ENCODE results near the gene RNF213. TPM values are rescaled to one million over a fixed set of nuclear protein-coding genes. Genes with fewer than 3 reads are reported as not detected.

RNF213 gene
- total RNA-seq, 1 donor from 2014 or later, result 25.6 TPM

DNA sequence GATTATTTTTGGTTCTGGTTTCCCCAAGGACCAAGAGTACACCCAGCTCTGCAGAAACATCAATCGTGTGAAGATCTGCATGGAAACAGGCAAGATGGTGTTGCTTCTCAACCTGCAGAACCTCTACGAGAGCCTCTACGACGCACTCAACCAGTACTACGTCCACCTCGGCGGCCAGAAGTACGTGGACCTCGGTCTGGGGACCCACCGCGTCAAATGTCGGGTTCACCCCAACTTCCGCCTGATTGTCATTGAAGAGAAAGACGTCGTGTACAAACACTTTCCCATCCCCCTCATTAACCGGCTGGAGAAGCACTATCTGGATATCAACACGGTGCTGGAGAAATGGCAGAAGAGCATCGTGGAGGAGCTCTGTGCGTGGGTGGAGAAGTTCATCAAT lies 86.9 kb downstream of the RNF213 start:
- Histone ChIP-seq H3K4me3 (no peak overlapping the region), H3K36me3 (peaks cover 99% of the 10 kb centered on the region), H3K27ac (replicated peaks) (no peak overlapping the region), H3K27me3 (ENCODE audit: low read depth) (no peaks in the 10 kb centered on the region), H3K9me3 (replicated peaks) (no peaks in the 10 kb centered on the region), H3K4me1 (no peaks in the 10 kb centered on the region)
- intact Hi-C loops (cut with micrococcal nuclease), result no loop called here
- no peak for DNase-seq
- TF ChIP-seq CTCF (IDR thresholded peaks at IDR 0.05; ENCODE audit: borderline replicate concordance), result no peak

GRCh38 chr17:80347948-80348351 lies 87.3 kb downstream of the RNF213 start:
- Histone ChIP-seq H3K27ac (replicated peaks) (no peak overlapping the region), H3K9me3 (replicated peaks) (no peaks in the 10 kb centered on the region), H3K36me3 (peaks cover 100% of the 10 kb centered on the region), H3K27me3 (ENCODE audit: low read depth) (no peaks in the 10 kb centered on the region), H3K4me1 (no peaks in the 10 kb centered on the region), H3K4me3 (no peak overlapping the region)
- TF ChIP-seq CTCF (IDR thresholded peaks at IDR 0.05; ENCODE audit: borderline replicate concordance), result no peak
- no peak for DNase-seq
- intact Hi-C loops (cut with micrococcal nuclease), result no loop called here

GRCh38 chr17:80348551-80349150 lies 88.0 kb downstream of the RNF213 start:
- H3K4me3 ChIP-seq, result no peak overlapping the region
- no peaks in the 10 kb centered on the region for H3K4me1 ChIP-seq
- H3K9me3 ChIP-seq (replicated peaks), result no peaks in the 10 kb centered on the region
- H3K27ac ChIP-seq (replicated peaks), result no peak overlapping the region
- TF ChIP-seq CTCF (IDR thresholded peaks at IDR 0.05; ENCODE audit: borderline replicate concordance), result no peak
- intact Hi-C loops (cut with micrococcal nuclease), result no loop called here
- H3K27me3 ChIP-seq (ENCODE audit: low read depth), result no peaks in the 10 kb centered on the region
- H3K36me3 ChIP-seq, result peaks cover 100% of the 10 kb centered on the region
- DNase-seq, result no peak

GRCh38 chr17:80349151-80349651 lies 88.5 kb downstream of the RNF213 start:
- no peaks in the 10 kb centered on the region for H3K9me3 ChIP-seq (replicated peaks)
- no peak for TF ChIP-seq CTCF (IDR thresholded peaks at IDR 0.05; ENCODE audit: borderline replicate concordance)
- intact Hi-C loops (cut with micrococcal nuclease), result no loop called here
- H3K4me1 ChIP-seq, result no peaks in the 10 kb centered on the region
- peaks cover 100% of the 10 kb centered on the region for H3K36me3 ChIP-seq
- no peak overlapping the region for H3K4me3 ChIP-seq
- H3K27ac ChIP-seq (replicated peaks), result no peak overlapping the region
- no peak for DNase-seq
- H3K27me3 ChIP-seq (ENCODE audit: low read depth), result no peaks in the 10 kb centered on the region

GRCh38 chr17:80349751-80350150 lies 89.1 kb downstream of the RNF213 start:
- intact Hi-C loops (cut with micrococcal nuclease), result no loop called here
- DNase-seq, result no peak

More at GRCh38 chr17:80349751-80350150, 89.1 kb downstream of the RNF213 start:
- H3K9me3 ChIP-seq (replicated peaks), result no peaks in the 10 kb centered on the region
- peaks cover 100% of the 10 kb centered on the region for H3K36me3 ChIP-seq
- no peaks in the 10 kb centered on the region for H3K27me3 ChIP-seq (ENCODE audit: low read depth)
- TF ChIP-seq CTCF (IDR thresholded peaks at IDR 0.05; ENCODE audit: borderline replicate concordance), result no peak
- H3K4me1 ChIP-seq, result no peaks in the 10 kb centered on the region
- no peak overlapping the region for H3K27ac ChIP-seq (replicated peaks)
- no peak overlapping the region for H3K4me3 ChIP-seq

Measured in left ventricle myocardium inferior (tissue), 1 donor.